ENCODE measurements around the gene RIN3. TPM values are rescaled to one million over a fixed set of nuclear protein-coding genes. Genes with fewer than 3 reads are reported as not detected.
"Not testable (repeated sequence)": the region's sequence is repeated elsewhere in the genome, so short reads cannot be mapped to it uniquely, and the experiment has no call there.

Gene RIN3
- total and polyA plus RNA-seq, 12 donors: 3.9 to 63.2 (median 30.3) TPM

DNA sequence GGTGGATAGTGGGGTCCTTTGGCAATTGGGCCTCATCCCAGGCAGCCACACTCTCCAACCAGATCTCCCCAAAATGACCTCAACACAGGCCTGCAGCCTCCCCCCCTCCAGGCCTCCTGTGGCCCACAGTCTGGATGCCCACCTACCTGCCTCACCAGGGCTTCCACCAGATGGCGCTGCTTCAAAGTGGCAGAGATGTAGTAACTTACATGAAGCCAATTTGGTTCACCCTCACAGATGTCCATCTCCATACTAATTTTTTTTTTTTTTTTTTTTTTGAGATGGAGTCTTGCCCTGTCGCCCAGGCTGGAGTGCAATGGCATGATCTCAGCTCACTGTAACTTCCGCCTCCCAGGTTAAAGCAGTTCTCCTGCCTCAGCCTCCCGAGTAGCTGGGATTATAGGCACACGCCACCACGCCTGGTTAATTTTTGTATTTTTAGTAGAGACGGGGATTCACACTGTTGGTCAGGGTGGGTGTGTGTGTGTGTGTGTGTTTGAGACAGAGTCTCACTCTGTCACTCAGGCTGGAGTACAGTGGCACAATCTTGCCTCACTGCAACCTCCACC is 201.2 kb downstream of the RIN3 start:
- intact Hi-C loops (cut with DNase I): loop anchor here (2.0 to 5.0 kb wide), 2 partner anchors 68 to 72 kb away; no protein-coding TSS in a partner anchor
- not testable (repeated sequence) for H3K36me3 ChIP-seq (replicated peaks in 1 of 2); H3K27me3 ChIP-seq; H3K9me3 ChIP-seq (replicated peaks in 1 of 3); H3K4me1 ChIP-seq (replicated peaks in 1 of 2); H3K4me3 ChIP-seq; H3K27ac ChIP-seq
- WGBS, 4 donors: 74 to 81% (median 77%) methylated on average over 6 to 7 of the region's 7 CpGs
- TF ChIP-seq, protein P1, sequence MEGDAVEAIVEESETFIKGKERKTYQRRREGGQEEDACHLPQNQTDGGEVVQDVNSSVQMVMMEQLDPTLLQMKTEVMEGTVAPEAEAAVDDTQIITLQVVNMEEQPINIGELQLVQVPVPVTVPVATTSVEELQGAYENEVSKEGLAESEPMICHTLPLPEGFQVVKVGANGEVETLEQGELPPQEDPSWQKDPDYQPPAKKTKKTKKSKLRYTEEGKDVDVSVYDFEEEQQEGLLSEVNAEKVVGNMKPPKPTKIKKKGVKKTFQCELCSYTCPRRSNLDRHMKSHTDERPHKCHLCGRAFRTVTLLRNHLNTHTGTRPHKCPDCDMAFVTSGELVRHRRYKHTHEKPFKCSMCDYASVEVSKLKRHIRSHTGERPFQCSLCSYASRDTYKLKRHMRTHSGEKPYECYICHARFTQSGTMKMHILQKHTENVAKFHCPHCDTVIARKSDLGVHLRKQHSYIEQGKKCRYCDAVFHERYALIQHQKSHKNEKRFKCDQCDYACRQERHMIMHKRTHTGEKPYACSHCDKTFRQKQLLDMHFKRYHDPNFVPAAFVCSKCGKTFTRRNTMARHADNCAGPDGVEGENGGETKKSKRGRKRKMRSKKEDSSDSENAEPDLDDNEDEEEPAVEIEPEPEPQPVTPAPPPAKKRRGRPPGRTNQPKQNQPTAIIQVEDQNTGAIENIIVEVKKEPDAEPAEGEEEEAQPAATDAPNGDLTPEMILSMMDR (IDR thresholded peaks at IDR 0.05): peak; percentile 65 to 87 (median 77)
- DNase-seq: peak; percentile 73 to 92 (median 86)

DNA sequence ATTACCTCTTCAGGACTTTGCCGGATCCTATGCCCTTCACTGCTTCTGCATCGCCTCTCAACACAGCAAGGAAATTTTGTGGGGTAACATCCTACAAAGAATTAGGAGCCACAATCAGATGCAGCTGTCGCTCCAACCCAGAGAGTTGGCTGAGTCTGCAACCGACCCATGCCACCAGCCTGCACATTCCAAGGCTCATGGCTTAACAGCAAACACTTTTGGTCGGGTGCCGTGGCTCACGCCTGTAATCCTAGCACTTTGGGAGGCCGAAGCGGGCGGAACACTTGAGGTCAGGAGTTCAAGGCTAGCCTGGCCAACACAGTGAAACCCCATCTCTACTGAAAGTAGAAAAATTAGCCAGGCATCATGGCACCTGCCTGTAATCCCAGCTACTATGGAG is 202.6 kb downstream of the RIN3 start:
- Histone ChIP-seq H3K27me3 (no peaks in the 10 kb centered on the region), H3K4me3 (no peak overlapping the region), H3K36me3 (replicated peaks in 1 of 2) (no peaks in the 10 kb centered on the region), H3K4me1 (replicated peaks in 1 of 2) (no peaks in the 10 kb centered on the region), H3K9me3 (replicated peaks in 1 of 3) (no peaks in the 10 kb centered on the region), H3K27ac (no peak overlapping the region)
- TF ChIP-seq, protein P1 (IDR thresholded peaks at IDR 0.05): no peak
- no peak for TF ChIP-seq POLR2A (IDR thresholded peaks at IDR 0.05)
- WGBS, 4 donors: 93 to 95% (median 94%) methylated on average over 10 of the region's 10 CpGs
- intact Hi-C loops (cut with DNase I): no loop called here
- DNase-seq: no peak

DNA sequence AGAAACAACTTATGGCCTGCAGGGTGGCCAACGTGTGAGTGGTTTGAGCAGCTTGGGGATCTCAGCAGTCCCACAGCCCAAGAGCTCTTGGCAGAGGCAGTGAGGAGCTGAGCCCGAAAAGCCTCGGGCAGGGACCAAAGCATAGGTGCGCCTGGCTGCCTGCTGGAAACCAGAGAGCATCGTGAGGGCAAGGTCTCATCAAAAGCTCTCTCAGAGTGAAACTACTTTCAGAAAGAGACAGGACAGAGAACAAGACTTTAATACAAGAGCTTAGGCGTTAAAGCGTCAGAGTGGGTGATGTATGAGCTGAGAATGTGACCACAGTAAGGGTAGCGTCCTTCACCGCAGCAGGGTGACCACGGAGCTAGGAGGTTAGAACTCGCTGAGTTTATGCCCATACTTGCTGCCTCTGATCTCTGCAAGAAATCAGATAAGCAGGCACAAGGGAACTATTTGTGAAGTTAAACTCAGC is 204.0 kb downstream of the RIN3 start:
- H3K36me3 ChIP-seq (replicated peaks in 1 of 2): no peaks in the 10 kb centered on the region
- H3K9me3 ChIP-seq (replicated peaks in 1 of 3): no peaks in the 10 kb centered on the region
- DNase-seq: no peak
- intact Hi-C loops (cut with DNase I): no loop called here
- no peak overlapping the region for H3K27ac ChIP-seq
- 76 to 87% (median 83%) methylated on average over 11 of the region's 11 CpGs for WGBS, 4 donors
- TF ChIP-seq POLR2A (IDR thresholded peaks at IDR 0.05): no peak
- TF ChIP-seq, protein P1 (IDR thresholded peaks at IDR 0.05): no peak
- H3K4me3 ChIP-seq: no peak overlapping the region
- H3K4me1 ChIP-seq (replicated peaks in 1 of 2): no peaks in the 10 kb centered on the region
- H3K27me3 ChIP-seq: no peaks in the 10 kb centered on the region

DNA sequence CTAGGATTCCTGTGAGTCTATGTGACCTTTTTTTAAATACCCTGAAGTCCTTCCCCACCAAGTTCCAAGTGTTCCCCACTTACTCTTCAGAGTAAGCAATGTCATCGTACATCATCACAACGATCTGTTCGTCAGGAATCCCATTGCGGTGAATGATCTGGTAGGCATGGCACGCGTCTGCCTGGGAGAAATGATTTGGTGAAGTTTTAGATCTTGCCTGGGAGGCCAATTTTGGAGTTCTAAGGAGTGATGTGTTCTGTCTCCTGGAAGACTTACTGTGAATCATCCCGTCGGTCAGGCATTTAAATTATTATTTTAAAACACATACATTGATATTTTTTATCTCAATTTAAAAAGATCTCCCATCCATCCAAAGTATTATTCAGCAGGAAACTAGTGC is 205.1 kb downstream of the RIN3 start:
- no peaks in the 10 kb centered on the region for H3K4me1 ChIP-seq (replicated peaks in 1 of 2)
- H3K36me3 ChIP-seq (replicated peaks in 1 of 2): no peaks in the 10 kb centered on the region
- H3K9me3 ChIP-seq (replicated peaks in 1 of 3): no peaks in the 10 kb centered on the region
- no peak overlapping the region for H3K27ac ChIP-seq
- no peaks in the 10 kb centered on the region for H3K27me3 ChIP-seq
- DNase-seq: no peak
- WGBS, 4 donors: 85 to 92% (median 89%) methylated on average over 8 of the region's 8 CpGs
- intact Hi-C loops (cut with DNase I): no loop called here
- no peak overlapping the region for H3K4me3 ChIP-seq
- TF ChIP-seq POLR2A (IDR thresholded peaks at IDR 0.05): no peak
- TF ChIP-seq, protein P1 (IDR thresholded peaks at IDR 0.05): no peak

Measured in adrenal gland (tissue), 12 donors.